GM19397 (cell line): ENCODE measurements around the gene ANP32A.

Source experiments
- ATAC-seq: cut with Tn5 transposase; IDR thresholded peaks from one replicate; pipeline ENCODE4 v1.9.1; 2021; ENCODE audit warnings: mild to moderate bottlenecking, moderate library complexity; ENCODE audit not compliant: unreplicated experiment

ANP32A gene

DNA sequence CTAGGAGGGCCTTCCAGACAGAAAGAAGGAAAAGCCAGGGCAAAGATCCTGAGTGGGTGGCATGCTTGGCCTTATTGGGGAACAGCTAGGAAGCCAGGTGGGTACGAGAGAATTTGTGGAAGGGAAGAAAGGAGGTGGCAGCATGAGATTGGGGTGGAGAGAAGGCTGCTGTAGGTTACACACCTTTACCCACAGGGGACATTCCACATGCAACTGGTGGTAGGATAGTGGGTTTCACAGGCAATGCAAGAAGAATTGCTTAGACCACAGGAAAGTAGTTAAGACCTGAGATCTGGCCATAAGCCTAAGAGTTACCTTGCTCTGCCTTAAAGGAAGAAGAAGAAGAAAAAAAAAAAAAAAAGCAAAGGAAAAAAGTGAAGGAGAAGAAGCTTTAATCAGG lies 19.8 kb downstream of the ANP32A start:
- ATAC-seq, result no peak

- ATAC-seq, result no peak
Observed at GRCh38 chr15:68798346-68799094, 22.2 kb downstream of the ANP32A start.

- no peak for ATAC-seq
Observed at GRCh38 chr15:68797599-68798345, 22.9 kb downstream of the ANP32A start.

DNA sequence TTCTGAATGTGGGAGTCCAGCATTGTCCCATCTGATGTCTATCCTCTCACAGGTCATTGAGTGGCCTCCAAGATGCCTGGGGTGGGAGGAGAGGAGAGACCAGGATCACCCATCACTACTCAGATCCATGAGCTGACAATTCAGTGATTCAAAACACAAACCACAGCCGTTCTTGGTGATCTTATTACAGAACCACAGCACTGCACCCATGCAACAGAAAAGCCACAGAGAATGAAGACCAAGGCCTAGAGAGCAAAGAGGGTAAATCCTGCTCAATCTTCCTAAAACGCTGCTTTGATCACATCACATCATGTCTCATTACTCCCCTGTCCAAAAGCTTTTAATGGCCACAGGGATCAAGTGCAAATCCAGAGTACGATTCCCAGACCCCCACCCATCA lies 23.5 kb downstream of the ANP32A start:
- ATAC-seq, result no peak

DNA sequence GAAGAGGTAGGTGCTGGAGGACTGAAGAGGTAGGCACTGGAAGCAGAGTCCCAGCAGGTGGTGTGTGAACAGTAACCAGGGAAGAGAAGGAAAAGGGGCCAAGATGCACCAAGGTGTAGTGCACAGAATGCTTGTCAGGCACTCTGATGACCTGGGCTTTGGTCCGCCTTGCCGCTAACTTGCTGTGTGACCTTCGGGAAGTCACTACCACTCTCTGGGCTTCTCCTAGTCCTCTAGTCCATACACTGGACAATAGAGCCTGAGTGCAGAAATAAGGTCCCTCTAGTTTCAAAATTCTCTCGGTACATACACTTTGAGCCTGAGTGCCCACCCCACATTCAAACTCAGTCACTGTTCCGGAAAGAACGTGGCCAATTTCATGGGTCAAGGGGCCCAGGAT lies 24.1 kb downstream of the ANP32A start:
- no peak for ATAC-seq

DNA sequence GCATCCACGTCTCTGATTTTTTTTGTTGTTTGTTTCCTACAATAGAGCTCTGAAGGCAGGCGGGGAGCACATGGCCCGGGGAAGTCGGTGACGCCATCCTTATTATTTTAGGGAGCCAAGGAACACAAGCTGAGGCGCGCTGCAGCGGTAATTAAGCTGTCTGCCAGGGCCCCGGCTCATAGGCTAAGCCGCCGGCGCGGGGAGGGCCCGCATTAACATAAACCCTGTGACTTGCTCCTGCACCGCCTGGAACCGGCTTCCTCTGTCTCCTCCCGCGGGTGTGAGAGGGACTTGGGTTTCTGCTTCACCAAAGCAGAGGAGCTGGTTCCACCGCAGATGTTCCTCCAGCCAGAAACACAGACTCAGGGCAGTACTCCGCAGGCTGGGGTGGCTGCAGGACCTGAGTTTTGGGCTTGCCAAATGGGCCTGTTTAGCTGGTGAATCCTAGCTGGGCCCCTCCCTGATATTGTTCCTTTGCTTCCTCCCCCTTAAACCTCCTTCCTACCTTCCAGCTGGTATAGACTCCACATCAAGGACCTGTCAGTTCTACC lies 25.3 kb downstream of the ANP32A start:
- ATAC-seq, result peak; percentile 43

DNA sequence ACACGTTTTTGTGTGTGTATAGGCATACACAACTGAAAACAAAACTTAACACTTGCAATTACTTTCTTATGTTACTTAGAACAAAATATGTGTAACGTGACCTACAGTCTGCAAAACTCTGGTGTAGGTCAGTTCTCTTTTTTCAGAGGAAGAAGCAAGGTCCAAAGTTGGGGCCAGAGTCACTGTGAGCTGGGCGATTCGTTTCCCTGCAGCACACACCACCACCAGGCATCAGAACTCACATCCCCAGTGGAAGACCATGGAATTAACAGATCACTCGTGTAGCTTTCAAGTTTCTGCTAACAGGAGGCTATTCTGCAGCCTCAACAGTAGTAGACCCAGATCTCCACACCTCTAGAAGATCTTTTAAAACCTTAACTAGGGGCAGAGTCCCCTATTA lies 25.8 kb downstream of the ANP32A start:
- no peak for ATAC-seq

GRCh38 chr15:68794307-68794706 lies 26.4 kb downstream of the ANP32A start:
- ATAC-seq, result no peak

DNA sequence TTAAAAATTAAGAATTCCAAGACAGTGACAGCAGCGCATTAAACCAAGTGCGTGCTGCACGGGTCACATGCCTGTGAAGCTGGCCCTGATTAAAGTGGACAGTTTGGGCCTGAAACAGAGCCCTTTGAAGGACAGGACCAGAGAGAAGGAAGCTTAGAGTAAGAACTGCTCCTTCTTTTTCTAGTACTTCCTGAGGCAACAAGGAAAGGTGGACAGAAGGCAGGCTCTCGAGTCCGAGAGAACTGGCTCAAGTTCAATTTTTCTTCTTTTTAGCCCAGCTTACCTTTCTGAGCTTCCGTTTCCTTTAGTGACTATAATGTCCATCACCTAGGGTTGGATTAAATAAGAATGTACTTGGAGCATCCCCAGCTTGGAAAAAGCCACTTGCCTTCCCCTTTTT lies 26.9 kb downstream of the ANP32A start:
- no peak for ATAC-seq

DNA sequence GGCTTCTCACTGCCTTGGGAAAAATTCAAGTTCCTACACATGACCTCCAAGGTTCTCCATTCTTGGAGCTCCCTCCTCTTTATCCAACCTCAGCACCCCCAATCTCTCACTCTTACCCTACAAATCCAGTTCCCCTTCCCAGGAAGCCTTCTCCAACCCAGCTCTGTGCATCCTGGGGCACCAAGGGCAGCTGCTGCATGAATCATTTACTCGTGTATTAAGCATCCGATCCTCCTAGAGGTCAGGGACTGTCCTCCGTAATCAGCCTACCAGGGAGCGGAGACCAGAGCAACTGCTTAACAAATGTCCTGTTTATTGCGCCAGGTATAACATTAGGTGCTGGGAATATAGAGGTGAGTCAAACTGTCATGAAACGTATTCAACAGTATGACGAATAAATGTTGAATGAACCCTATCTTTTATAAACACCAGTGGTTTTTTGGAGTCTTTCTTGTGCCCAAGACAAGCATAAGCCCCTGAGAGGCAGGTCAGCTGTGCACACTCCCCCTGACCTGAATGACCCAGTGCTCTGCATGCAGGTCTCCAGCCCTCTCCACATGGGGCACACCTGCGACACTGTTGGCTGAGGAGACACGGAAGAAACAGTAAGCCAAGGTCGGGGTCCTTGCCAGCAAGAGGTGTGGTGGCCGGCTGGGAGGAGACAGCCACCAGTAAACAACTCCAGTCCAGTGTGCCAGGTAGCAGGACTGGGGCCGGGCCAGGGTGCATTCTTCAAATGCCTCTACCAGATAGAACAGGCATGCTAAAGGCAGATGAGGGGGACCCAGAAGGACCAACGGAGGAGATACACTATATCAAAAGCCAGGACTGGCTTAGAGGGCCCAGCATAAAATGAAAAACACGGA lies 27.6 kb downstream of the ANP32A start:
- no peak for ATAC-seq

- ATAC-seq, result peak; percentile 56
Observed at GRCh38 chr15:68791431-68792283, 29.0 kb downstream of the ANP32A start.

DNA sequence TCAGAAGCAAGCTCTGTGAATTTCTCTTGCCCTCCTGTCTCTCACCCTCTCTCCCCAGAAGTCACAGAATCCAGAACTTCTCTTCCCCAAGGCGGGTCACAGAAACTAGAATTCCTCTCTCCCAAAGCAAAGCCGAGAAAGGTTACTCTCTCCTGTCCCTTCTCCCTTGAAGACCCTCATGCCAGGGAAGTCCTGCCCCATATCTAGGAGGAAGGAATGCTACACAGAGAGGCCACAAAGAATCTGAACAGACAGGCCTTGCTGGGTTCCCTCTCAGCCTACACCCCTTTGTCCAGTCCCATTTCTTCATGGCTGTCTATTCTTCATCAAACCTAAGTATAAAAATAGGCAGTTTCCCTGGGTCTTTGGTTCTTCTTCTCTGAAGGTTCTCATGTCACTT lies 29.8 kb downstream of the ANP32A start:
- ATAC-seq, result no peak

DNA sequence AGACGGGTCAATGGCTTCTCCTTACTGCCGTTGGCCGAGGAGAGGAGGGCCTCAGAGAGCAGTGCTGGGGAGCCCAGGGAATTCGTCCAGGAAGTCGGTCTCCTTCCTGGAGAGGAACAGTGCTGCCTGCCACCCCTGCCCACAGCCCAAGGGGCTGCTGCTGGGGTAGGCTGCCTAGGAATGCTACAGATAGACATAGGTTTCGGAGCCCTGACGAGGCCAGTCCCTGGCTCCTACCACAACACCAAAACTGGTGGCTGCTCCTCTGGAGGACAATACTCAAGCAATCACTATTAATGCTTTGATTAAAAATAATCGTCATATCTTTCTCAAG lies 30.5 kb downstream of the ANP32A start:
- ATAC-seq, result no peak

DNA sequence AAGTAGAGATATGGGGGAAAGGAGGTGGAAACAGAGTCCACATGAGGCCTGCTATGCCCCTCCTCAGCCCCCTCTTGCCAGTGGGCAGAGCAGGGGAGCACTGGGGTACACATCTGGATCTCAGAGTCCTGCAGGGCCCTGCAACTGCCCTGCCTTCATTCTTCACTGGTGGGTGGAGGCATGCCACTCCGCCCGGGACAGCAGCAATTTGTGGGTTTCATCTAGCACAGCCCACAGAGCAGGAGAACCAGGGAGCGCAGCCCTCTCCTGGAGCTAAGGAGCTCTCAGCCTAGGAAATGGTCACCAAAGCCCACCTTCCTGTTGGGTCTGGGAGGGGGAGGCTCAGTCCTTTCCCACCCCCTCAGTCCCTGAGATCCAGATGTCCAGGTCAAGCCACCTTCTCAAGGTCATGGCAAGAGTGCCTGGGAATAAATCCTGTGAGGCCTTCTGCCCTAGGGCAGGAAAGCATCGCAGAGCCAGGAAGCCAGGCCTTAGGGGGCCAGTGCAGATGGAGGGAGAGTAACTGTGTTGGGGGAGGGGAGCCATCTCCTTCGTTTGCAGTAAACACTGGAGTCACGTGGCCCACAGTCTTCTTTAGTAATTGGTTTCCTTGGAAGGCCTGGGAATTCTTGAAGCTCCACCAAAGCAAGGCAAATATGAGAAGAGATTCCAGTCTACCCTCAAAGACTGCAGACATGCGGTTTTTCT lies 31.0 kb downstream of the ANP32A start:
- ATAC-seq, result no peak

DNA sequence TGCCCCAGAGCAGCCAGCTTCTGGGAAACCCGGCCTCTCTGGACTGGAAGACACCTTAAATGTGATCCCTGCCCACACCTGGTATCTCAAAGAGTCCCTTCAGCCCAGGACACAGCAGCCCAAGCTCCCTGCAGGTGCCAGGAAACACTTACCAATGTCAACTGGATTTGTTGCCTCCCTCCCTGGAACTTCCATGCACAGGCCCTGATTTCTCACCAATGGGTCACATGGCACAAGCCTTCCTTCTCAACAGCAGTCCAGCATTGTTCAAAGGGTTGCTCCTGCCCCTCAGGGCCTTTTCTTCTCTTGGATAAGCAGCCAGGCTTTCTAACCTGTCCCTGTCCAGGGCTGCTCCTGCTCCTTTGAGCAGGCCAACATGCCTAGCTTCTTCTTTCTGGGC lies 31.6 kb downstream of the ANP32A start:
- no peak for ATAC-seq

GRCh38 chr15:68788264-68788624 lies 32.5 kb downstream of the ANP32A start:
- no peak for ATAC-seq

DNA sequence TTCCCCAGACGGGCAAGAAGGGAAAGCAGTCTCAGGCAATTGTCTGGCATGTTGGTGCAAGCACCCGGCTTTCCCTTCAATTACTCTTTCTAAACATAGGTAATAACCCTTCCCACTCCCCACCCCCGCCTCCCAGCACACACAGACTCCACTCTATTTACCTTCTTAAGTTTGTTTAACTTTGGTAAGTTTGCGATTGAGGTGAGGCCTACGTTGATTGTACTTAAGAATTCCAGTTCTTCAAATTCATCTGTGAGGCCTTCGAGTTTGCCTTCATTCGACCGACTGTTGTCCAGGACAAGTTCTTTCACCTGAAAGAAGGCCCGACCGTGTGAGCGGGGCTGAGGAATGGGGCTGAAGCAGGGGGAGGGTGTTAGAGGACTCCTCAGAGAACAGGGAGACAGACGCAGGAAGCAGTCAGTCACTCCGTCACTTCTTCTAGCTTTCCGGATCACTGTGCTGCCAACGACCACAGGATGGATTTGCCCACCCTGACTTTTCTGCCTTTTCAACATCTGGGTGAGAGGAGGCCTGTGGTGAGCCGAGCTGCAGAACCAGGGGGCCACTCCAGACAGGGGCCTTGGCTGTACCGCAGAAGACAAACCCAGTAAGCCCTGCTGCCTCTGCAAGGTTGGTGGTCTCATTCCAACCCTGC lies 33.0 kb downstream of the ANP32A start:
- no peak for ATAC-seq

GRCh38 chr15:68786753-68787152 lies 33.9 kb downstream of the ANP32A start:
- ATAC-seq, result no peak

DNA sequence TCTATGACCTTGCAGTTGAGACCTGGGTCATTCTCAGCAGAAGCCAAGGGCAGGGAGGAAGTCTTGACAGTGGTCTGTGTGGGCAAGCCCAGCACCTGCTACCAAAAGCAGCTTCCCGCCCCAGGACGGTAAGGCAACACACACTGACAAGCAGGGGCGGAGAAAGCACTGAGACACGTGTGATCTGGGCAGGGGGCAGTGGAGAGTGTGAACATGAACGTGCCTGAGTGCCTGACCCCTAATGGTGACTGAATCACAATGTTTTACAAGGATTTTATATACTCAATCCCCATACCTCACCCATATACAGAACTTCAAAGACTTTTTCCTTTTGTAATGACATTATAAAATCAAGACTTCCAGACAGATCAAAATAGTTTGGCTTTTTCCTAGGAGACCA lies 35.2 kb downstream of the ANP32A start:
- ATAC-seq, result no peak
